GM18526 (cell line): ENCODE data around the gene DSG2.

Experiments
- POLR2A ChIP-seq: IDR thresholded peaks from 3 replicates; pipeline ENCODE4 v1.6.1; 2011; ENCODE audit not compliant: insufficient read length; ENCODE audit errors: extremely low read depth

Gene DSG2

DNA sequence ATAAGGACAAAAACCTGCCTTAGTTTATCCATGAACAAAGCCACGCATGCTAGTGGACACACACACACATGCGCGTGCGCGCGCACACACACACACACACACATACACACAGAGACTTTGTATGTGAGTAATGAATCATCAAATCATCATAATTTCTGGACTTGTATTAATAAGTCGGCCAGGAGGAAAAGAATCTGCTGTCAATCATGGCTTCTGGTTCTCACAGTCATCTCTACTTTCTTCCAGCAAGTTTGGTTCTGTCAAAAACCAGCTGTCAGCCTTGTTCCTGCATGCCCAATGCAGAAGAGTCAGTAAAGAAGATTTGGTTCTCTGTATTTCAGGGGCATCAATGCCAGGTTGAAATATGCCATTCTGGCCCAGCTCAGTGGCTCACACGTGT, 92.6 kb downstream of the DSG2 start:
- TF ChIP-seq POLR2A, result no peak

DNA sequence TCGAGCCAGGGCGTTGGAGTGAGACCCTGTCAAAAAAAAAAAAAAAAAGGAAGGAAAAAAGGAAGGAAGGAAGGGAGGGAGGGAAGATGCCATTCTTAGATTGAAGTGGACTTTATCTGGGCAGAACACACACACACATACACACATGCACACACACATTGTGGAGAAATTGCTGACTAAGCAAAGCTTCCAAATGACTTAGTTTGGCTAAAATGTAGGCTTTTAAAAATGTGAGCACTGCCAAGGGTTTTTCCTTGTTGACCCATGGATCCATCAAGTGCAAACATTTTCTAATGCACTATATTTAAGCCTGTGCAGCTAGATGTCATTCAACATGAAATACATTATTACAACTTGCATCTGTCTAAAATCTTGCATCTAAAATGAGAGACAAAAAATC, 93.1 kb downstream of the DSG2 start:
- TF ChIP-seq POLR2A, result no peak

DNA sequence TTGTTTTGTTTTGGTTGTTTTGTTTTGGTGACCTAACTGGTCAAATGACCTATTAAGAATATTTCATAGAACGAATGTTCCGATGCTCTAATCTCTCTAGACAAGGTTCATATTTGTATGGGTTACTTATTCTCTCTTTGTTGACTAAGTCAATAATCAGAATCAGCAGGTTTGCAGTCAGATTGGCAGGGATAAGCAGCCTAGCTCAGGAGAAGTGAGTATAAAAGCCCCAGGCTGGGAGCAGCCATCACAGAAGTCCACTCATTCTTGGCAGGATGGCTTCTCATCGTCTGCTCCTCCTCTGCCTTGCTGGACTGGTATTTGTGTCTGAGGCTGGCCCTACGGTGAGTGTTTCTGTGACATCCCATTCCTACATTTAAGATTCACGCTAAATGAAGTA, 93.7 kb downstream of the DSG2 start, which contains the start of gene TTR:
TSS of gene TTR (plus strand) at position 250 of the 400 bp plus-strand sequence. CDS start at position 276, 26 bp downstream.
- TF ChIP-seq POLR2A, result no peak

DNA sequence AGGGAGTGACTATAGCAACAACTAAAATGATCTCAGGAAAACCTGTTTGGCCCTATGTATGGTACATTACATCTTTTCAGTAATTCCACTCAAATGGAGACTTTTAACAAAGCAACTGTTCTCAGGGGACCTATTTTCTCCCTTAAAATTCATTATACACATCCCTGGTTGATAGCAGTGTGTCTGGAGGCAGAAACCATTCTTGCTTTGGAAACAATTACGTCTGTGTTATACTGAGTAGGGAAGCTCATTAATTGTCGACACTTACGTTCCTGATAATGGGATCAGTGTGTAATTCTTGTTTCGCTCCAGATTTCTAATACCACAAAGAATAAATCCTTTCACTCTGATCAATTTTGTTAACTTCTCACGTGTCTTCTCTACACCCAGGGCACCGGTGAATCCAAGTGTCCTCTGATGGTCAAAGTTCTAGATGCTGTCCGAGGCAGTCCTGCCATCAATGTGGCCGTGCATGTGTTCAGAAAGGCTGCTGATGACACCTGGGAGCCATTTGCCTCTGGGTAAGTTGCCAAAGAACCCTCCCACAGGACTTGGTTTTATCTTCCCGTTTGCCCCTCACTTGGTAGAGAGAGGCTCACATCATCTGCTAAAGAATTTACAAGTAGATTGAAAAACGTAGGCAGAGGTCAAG, 94.7 kb downstream of the DSG2 start:
- no peak for TF ChIP-seq POLR2A

DNA sequence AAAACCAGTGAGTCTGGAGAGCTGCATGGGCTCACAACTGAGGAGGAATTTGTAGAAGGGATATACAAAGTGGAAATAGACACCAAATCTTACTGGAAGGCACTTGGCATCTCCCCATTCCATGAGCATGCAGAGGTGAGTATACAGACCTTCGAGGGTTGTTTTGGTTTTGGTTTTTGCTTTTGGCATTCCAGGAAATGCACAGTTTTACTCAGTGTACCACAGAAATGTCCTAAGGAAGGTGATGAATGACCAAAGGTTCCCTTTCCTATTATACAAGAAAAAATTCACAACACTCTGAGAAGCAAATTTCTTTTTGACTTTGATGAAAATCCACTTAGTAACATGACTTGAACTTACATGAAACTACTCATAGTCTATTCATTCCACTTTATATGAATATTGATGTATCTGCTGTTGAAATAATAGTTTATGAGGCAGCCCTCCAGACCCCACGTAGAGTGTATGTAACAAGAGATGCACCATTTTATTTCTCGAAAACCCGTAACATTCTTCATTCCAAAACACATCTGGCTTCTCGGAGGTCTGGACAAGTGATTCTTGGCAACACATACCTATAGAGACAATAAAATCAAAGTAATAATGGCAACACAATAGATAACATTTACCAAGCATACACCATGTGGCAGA, 97.3 kb downstream of the DSG2 start:
- TF ChIP-seq POLR2A, result no peak

DNA sequence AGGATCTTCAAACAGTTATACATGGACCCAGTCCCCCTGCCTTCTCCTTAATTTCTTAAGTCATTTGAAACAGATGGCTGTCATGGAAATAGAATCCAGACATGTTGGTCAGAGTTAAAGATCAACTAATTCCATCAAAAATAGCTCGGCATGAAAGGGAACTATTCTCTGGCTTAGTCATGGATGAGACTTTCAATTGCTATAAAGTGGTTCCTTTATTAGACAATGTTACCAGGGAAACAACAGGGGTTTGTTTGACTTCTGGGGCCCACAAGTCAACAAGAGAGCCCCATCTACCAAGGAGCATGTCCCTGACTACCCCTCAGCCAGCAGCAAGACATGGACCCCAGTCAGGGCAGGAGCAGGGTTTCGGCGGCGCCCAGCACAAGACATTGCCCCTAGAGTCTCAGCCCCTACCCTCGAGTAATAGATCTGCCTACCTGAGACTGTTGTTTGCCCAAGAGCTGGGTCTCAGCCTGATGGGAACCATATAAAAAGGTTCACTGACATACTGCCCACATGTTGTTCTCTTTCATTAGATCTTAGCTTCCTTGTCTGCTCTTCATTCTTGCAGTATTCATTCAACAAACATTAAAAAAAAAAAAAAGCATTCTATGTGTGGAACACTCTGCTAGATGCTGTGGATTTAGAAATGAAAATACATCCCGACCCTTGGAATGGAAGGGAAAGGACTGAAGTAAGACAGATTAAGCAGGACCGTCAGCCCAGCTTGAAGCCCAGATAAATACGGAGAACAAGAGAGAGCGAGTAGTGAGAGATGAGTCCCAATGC, 98.3 kb downstream of the DSG2 start:
- no peak for TF ChIP-seq POLR2A

DNA sequence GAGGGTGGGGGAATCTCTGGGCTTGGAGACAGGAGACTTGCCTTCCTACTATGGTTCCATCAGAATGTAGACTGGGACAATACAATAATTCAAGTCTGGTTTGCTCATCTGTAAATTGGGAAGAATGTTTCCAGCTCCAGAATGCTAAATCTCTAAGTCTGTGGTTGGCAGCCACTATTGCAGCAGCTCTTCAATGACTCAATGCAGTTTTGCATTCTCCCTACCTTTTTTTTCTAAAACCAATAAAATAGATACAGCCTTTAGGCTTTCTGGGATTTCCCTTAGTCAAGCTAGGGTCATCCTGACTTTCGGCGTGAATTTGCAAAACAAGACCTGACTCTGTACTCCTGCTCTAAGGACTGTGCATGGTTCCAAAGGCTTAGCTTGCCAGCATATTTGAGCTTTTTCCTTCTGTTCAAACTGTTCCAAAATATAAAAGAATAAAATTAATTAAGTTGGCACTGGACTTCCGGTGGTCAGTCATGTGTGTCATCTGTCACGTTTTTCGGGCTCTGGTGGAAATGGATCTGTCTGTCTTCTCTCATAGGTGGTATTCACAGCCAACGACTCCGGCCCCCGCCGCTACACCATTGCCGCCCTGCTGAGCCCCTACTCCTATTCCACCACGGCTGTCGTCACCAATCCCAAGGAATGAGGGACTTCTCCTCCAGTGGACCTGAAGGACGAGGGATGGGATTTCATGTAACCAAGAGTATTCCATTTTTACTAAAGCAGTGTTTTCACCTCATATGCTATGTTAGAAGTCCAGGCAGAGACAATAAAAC, 100.2 kb downstream of the DSG2 start:
- no peak for TF ChIP-seq POLR2A
